ENCODE data around the gene RBMX. TPM values are rescaled to one million over a fixed set of nuclear protein-coding genes. Genes with fewer than 3 reads are reported as not detected.

The RBMX gene
- total and polyA plus RNA-seq, 2 of the 4 experiments (the other 2 are of a cell fraction), result 151 to 337 TPM

DNA sequence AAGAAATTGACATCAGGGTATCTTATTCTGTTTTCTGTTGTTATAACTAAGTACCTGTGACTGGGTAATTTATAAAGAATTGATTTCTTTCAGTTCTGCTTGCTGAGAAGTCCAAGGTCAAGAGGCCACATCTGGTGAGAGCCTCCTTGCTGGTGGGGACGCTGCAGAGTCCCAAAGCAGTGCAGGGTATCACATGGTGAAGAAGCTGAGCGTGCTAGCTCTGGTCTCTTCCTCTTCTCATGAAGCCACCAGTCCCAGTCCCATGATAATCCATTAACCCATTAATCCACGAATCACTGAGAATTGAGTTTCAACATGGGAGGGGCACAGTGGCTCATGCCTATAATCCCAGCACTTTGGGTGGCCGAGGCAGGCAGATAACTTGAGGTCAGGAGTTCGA is 18.0 kb downstream of the RBMX start:
- no peak overlapping the region for H2BK120ac ChIP-seq (ENCODE audit: low read depth, low read length)
- H3K14ac ChIP-seq (replicated peaks; ENCODE audit: low read depth, low read length), result no peak overlapping the region
- no peak overlapping the region for H3K23ac ChIP-seq (ENCODE audit: low read depth, low read length)
- no peak overlapping the region for H4K8ac ChIP-seq (ENCODE audit: low read depth in 2 of 2, low read length in 2 of 2)
- H2AK9ac ChIP-seq (replicated peaks; ENCODE audit: low read depth, low read length, poor library complexity), result no peak overlapping the region
- H4K20me1 ChIP-seq (ENCODE audit: insufficient read depth, low read length), result peaks cover 4% of the 10 kb centered on the region; the same call in 1 of the 2 replicates
- H3K4ac ChIP-seq (ENCODE audit: low read depth, low read length), result no peak overlapping the region
- no peak overlapping the region for H2BK15ac ChIP-seq (ENCODE audit: low read depth, low read length)
- H2BK5ac ChIP-seq (ENCODE audit: low read depth, low read length, poor library complexity, severe bottlenecking), result no peak overlapping the region
- H3K56ac ChIP-seq (ENCODE audit: extremely low read depth, insufficient read depth, low read length), result no peak overlapping the region
- POLR2A ChIA-PET (ENCODE audit: unreplicated experiment), result no interaction called here
- ATAC-seq (ENCODE audit: low read depth) (no peak), DNase-seq (no peak)
- no peak overlapping the region for H4K5ac ChIP-seq (ENCODE audit: low read depth, low read length)
- no TSS peak for BruUV-seq (replicated peaks)
- no peaks in the 10 kb centered on the region for H3K9me3 ChIP-seq (ENCODE audit: control insufficient read depth, insufficient read depth, low read length)
- no peak overlapping the region for H2AK5ac ChIP-seq (ENCODE audit: low read depth, low read length)
- no peak overlapping the region for H2BK20ac ChIP-seq (ENCODE audit: low read depth, low read length)
- H3K36me3 ChIP-seq (ENCODE audit: control insufficient read depth, insufficient read depth, low read length), result peaks cover 22% of the 10 kb centered on the region
- H3K4me1 ChIP-seq (ENCODE audit: control insufficient read depth, insufficient read depth, low read length), result no peaks in the 10 kb centered on the region
- H3K27me3 ChIP-seq (ENCODE audit: control insufficient read depth, insufficient read depth, low read length), result no peaks in the 10 kb centered on the region
- TF ChIP-seq RFX5 (IDR thresholded peaks at IDR 0.05; ENCODE audit: low read depth, low read length) (no peak), RAD21 (IDR thresholded peaks at IDR 0.05; ENCODE audit: low read length) (no peak), FOS (IDR thresholded peaks at IDR 0.05; ENCODE audit: low read depth, low read length) (no peak), MXI1 (IDR thresholded peaks at IDR 0.05; ENCODE audit: borderline replicate concordance, low read depth, low read length) (no peak), BHLHE40 (IDR thresholded peaks at IDR 0.05; ENCODE audit: low read depth, low read length) (no peak), SMC3 (IDR thresholded peaks at IDR 0.05; ENCODE audit: low read depth, low read length) (no peak)
- TF ChIP-seq, protein P1, sequence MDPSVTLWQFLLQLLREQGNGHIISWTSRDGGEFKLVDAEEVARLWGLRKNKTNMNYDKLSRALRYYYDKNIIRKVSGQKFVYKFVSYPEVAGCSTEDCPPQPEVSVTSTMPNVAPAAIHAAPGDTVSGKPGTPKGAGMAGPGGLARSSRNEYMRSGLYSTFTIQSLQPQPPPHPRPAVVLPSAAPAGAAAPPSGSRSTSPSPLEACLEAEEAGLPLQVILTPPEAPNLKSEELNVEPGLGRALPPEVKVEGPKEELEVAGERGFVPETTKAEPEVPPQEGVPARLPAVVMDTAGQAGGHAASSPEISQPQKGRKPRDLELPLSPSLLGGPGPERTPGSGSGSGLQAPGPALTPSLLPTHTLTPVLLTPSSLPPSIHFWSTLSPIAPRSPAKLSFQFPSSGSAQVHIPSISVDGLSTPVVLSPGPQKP (IDR thresholded peaks at IDR 0.05; ENCODE audit: borderline replicate concordance, low read depth, low read length), result no peak
- TF ChIP-seq, protein P2, sequence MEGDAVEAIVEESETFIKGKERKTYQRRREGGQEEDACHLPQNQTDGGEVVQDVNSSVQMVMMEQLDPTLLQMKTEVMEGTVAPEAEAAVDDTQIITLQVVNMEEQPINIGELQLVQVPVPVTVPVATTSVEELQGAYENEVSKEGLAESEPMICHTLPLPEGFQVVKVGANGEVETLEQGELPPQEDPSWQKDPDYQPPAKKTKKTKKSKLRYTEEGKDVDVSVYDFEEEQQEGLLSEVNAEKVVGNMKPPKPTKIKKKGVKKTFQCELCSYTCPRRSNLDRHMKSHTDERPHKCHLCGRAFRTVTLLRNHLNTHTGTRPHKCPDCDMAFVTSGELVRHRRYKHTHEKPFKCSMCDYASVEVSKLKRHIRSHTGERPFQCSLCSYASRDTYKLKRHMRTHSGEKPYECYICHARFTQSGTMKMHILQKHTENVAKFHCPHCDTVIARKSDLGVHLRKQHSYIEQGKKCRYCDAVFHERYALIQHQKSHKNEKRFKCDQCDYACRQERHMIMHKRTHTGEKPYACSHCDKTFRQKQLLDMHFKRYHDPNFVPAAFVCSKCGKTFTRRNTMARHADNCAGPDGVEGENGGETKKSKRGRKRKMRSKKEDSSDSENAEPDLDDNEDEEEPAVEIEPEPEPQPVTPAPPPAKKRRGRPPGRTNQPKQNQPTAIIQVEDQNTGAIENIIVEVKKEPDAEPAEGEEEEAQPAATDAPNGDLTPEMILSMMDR (conservative IDR thresholded peaks at IDR 0.05; ENCODE audit: low read depth, low read length), result no peak
- H3K9me1 ChIP-seq (ENCODE audit: insufficient read depth, low read length), result no peaks in the 10 kb centered on the region; the same call in 1 of the 2 replicates
- dilution Hi-C loops (cut with HindIII; ENCODE audit: low sequenced_read_pairs, unreplicated experiment), result no loop called here
- no peak overlapping the region for H3K27ac ChIP-seq (ENCODE audit: insufficient read depth, low read length)
- H3K18ac ChIP-seq (ENCODE audit: low read depth, low read length), result no peak overlapping the region
- peaks cover 0 to 17% of the 10 kb centered on the region in 2 experiments; a peak in 2 of 4 replicates for H3K79me1 ChIP-seq (ENCODE audit: low read depth in 1 of 2, low read length in 2 of 2)
- no peak overlapping the region for H4K91ac ChIP-seq (ENCODE audit: insufficient read depth, low read depth, low read length)
- H3K4me2 ChIP-seq (ENCODE audit: low read depth, low read length), result no peak overlapping the region
- CTCF ChIA-PET, result interaction anchor here (0.7 kb wide), 1 partner anchor 75 kb away, joined by 3 read pairs; no protein-coding TSS in a partner anchor
- intact Hi-C loops (cut with micrococcal nuclease), result no loop called here
- H3K4me3 ChIP-seq (ENCODE audit: insufficient read depth, low read depth, low read length), result no peak overlapping the region
- no peak overlapping the region for H2AFZ ChIP-seq (replicated peaks; ENCODE audit: low read length, poor library complexity)
- H3K9ac ChIP-seq (ENCODE audit: low read depth, low read length), result no peak overlapping the region
- in situ Hi-C loops (cut with MboI; ENCODE audit: low sequenced_read_pairs), result no loop called here
- WGBS, 2 experiments (ENCODE audit: extremely low coverage in 2 of 2, insufficient read length in 1 of 2), result no CpG with 5 or more reads among the region's 5 CpGs
